GM21717 (cell line): ENCODE data around the gene MYOZ3.

Source experiments
- ATAC-seq: cut with Tn5 transposase; IDR thresholded peaks from one replicate; pipeline ENCODE4 v1.9.1; 2021; ENCODE audit warnings: mild to moderate bottlenecking, moderate library complexity; ENCODE audit not compliant: unreplicated experiment

Gene MYOZ3

DNA sequence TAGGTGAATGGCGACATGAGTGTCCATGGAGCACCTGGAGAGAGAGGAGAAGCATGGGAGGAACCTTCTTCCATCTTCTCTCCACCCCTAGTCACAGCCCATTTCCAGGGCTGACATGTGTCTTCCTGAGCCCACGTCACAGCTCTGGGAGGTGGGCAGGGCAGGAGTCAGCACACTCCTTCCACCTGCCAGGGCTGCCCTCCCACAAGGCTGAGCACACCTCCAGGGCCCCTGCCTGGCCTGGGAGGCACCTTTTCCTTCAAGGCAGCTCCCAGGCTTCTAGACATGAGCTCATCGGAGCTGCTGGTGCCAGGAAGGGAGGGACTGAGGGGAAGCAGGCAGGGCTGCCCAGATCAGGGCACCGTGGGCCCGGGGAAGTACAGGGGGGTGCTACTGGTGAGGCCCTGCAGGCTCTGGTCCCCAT, 34.2 kb upstream of the MYOZ3 start:
- ATAC-seq = no peak

GRCh38 chr5:150627731-150628545, 33.1 kb upstream of the MYOZ3 start:
- no peak for ATAC-seq

GRCh38 chr5:150628936-150629485, 32.0 kb upstream of the MYOZ3 start:
- no peak for ATAC-seq

DNA sequence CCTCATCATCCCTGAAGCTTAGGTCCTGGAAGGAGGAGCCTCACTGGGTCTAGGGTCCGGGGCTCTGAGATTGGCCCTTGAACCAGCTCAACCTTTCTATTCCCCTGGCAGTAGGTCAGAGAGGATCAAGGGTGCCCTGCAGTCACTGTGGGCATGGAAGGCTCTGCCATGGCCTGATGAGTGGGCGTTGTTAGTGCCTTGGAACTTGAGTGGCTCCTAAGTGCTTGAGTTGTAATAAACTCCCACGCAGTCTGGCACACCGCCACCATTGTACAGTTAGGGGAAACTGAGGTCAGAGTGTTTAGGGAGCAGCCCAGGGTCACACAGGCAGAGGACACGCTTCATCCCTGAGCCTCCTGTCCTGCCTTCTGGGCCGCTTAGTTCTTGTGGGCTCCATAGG, 31.0 kb upstream of the MYOZ3 start:
- ATAC-seq = no peak

DNA sequence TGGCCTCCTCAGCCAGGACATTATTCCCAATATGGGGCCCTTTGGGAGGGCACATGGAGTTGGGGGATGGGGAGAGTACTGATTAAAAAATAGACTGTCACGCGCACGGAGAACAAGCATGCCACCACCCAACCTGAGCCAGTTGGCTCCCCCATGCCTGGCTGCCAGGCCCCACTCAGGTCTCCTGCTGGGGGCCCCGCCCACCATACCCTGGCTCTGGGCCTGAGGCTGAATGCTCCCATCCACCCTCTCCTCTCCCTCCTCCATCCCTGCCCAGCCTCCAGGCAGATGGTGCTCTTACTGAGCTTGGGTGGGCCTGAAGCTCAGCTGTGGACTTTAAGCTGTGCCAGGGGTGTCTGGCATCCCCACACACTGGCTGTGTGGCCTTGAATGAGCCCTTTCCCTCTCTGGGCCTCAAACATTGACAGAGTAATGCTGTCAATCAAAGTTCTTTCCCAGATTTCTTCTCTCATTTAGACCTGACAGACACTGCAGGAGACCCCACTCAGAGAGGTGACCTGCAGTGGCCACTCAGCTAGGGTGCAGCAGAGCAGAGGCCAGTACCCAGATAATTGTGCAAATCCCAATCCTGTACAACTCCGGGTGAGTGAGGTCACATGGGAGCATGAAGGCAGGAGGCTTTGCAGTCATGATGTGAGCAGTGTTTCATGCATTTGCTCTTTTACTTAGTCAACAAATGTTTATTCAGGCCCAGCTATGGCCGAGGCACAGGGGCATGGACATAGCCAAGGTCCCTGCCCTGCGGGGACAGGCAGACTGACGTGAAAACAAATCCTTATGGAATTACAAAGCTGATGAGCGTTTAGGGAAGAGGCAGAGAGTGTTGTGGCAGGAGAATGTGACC, 30.4 kb upstream of the MYOZ3 start:
- ATAC-seq = no peak

- ATAC-seq = no peak
Measured at GRCh38 chr5:150631326-150631701, 29.7 kb upstream of the MYOZ3 start.

GRCh38 chr5:150632305-150633160, 28.5 kb upstream of the MYOZ3 start:
- no peak for ATAC-seq

DNA sequence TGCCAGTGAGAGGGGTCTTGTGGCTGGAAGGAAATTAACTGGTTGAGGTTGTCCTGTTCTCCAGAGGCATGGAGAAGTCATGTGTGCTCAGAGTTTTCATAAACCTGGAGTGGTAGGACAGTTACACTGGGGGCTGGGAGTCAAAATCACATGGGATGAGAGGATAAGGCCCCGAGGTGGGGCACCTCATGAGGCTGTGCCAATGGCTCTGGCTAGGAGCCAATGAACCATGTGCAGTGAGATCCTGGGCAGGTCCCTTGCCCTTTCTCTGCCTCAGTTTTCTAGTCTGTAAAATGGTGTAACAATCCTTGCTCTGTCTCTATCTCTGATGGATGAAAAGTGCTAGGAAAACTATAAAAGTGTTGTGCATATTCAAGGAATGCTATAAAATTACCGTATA, 27.6 kb upstream of the MYOZ3 start:
- ATAC-seq = no peak

- no peak for ATAC-seq
Measured at GRCh38 chr5:150636391-150637244, 24.4 kb upstream of the MYOZ3 start.

DNA sequence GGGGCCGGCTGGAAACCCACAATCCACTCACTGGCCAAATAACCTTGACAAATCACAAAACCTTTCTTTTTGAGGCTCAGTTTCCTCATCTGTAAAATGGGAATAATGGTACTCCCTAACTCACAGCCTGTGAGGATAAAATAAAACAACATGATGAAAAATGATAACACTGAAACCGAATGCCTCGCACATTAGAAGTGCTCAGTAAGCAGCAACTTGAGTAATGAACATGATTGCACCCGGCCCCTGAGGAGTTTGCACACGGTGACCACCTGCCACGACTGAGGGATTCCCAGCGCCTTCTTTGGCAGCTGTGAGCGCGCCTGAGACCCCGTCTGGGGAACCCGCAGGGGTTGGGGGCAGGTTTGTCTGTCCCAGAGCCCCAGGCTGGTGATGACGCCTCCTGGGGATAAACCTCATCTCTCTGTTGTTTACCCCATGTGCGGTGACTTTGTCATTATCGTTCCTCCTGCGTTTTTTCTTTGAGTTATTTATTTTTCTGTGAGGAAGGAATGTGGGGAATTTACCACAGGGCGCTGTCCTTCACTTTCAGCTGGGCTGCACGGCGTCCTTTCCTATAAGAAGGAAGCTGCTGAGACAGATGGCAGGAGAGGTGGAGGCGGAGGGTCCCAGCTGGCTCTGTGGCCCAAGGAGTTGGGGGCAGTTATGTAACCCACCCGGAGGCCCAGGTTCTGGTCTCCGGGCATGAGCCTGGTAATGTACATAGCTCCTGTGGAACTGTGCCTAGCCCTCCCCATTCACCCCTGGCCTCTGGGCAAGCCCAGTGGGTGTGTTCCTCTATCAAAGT, 23.6 kb upstream of the MYOZ3 start:
- no peak for ATAC-seq

GRCh38 chr5:150638053-150638444, 23.0 kb upstream of the MYOZ3 start:
- no peak for ATAC-seq

DNA sequence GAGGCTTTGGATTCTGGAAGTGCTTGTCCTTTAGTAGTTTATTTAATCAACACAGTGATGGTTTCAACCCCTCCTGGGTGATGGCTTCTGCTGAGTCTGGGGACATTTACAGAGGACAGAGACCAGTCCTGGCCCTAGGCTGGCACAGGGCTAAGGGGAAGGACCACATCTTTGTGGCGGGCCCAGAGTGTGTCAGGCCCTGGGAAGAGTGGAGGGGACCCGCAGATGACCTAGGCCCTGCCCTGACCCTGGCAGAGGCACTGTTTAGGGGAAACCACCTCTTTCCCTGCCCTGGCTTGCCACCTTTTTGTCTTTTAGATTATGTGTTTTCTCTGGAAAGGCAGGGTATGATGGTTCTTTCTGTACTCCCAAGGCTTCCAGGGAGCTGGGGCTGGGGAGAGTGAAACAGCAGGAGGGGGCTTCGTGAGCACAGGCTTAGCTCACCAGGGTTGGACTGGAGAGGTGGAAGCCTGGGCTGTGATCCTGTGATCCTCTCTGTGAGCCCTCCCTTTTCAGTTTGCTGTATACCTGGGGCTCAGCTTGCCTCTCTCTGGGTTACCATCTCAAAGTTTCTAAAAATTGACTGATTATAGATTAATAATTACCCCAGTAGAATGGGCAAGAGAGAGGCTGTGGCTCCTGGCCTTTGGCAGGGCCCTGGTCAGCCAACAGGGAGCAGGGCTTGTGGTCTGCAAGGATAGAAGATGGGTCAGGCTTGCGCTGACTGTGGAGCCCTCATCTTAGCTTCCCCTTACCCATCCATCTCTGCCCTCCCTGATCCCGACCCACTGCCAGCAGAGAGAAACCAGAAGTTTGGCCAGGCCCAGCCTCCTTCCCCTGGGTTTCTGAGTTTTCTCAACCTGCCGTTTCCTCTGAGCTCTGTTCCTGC, 22.3 kb upstream of the MYOZ3 start:
- no peak for ATAC-seq

DNA sequence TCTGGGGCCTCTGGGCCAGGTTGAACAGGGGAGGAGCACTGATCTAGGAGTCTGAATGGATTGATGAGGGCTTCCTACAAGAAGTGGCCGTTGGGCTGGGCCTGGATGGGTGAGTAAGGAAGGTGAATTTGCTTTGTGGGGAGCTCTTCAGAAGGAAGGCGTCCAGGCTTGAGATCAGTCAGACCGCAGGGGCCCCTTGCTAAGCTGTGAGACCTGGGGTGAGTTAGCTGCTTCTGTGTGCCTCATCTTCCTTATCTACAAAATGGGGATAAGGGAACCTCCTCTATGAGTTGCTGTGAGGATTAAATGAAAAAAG, 21.7 kb upstream of the MYOZ3 start:
- no peak for ATAC-seq

- ATAC-seq = no peak
Measured at GRCh38 chr5:150639751-150640150, 21.3 kb upstream of the MYOZ3 start.

DNA sequence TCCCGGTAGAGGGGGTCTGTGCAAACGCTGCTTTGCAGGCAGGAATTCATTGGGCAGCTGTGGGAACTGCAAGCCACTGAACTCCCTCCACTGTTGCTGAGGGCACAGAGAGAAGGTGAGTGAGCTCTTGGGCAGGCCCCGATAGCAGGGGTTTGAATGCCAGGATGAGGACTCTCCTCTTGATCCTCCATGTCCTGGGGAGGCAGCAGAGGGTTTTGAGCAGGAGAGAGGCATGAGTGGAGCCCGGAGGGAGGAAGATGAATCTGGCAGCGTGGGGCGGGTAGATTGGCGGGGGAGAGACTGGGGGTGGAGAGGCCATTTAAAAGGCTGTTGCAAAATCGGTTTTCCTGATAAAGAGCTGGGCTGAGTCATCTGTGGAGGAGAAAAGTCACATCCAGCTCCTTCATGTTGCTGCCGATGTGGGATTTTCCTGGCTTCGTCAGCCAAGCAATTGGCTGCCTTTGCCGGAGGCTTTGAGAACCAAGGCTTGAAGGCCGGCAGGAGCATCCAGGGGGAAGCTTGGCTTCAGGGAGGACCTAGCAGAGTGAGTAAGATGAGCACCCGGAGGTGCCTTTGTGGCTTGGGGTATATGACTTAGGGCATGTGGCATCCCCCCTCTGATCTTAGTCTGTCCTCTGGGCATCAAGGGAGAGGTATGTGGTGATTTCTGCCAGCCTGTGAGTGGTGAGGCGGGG, 20.6 kb upstream of the MYOZ3 start, which contains the start of gene SYNPO:
Gene SYNPO, plus strand, starts transcription at position 350 of the 695 bp plus-strand sequence. CDS start 7,616 bp downstream, outside the sequence.
- no peak for ATAC-seq

- no peak for ATAC-seq
Measured at GRCh38 chr5:150641006-150641570, 20.0 kb upstream of the MYOZ3 start.
